ENCODE data around the gene TMEM121.
"Not testable (repeated sequence)": the region's sequence is repeated elsewhere in the genome, so short reads cannot be mapped to it uniquely, and the experiment has no call there.

The TMEM121 gene

DNA sequence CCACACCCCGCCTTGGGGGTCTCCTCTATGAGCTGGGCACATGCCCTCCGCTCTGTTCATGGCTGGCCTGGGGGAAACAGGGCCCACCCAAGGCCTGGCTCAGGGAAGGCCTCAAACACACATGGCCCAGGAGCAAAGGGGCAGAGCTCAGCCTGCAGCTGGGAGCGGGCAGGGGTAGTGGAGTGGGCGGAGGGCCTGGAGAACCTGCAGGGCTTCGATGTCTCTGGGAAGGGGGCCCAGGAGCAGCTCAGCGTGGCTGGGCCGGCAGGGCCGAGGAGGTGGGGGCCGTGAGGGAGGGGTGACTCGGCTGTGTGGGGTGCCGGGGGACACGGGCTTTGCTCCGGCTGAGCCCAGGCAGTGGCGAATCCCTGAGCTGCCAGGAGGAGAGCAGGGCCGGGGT, 47.5 kb downstream of the TMEM121 start:
- not testable (repeated sequence) for H3K27me3 Mint-ChIP-seq; ATAC-seq (replicated peaks); H3K36me3 Mint-ChIP-seq (ENCODE audit: insufficient read depth); H3K9me3 Mint-ChIP-seq; H3K4me3 Mint-ChIP-seq; H3K4me1 Mint-ChIP-seq (ENCODE audit: low read depth in 2 of 2); DNase-seq; H3K27ac Mint-ChIP-seq

GRCh38 chr14:105574411-105574810, 48.0 kb downstream of the TMEM121 start:
- ATAC-seq (replicated peaks); H3K36me3 Mint-ChIP-seq (ENCODE audit: insufficient read depth); H3K27ac Mint-ChIP-seq; H3K9me3 Mint-ChIP-seq; DNase-seq; H3K4me3 Mint-ChIP-seq; H3K27me3 Mint-ChIP-seq; H3K4me1 Mint-ChIP-seq (ENCODE audit: low read depth in 2 of 2): not testable (repeated sequence)

DNA sequence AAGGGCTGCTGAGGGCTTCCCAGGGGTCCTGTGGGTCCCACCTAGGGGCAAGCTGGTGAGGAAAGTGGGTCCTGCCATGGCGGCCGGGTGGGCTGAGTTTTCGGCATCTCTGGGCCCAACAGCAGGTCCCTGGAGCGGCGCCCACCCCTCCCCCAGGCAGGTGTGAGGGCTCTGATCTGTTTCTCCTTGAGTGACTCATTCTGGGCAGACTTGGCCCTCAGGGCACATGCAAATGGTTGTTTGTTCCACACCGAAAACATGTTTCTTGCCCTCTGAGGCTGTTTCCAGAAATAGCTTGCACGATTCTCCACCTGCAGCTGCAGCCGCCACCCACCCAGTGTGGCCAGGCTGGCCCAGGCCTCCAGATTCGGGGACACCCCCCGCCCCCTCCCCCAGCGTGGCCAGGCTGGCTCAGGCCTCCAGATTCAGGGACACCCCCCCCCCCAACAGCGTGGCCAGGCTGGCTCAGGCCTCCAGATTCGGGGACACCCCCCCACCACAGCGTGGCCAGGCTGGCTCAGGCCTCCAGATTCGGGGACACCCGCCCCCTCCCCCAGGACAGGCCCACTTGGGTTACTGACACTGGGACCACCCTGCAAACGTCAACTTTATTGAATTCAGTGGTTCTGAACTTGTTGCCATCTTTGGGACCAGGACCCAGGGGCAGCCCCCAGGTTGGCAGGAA, 48.8 kb downstream of the TMEM121 start:
- DNase-seq; H3K4me1 Mint-ChIP-seq (ENCODE audit: low read depth in 2 of 2); H3K9me3 Mint-ChIP-seq; H3K27ac Mint-ChIP-seq; H3K36me3 Mint-ChIP-seq (ENCODE audit: insufficient read depth); H3K4me3 Mint-ChIP-seq; H3K27me3 Mint-ChIP-seq: not testable (repeated sequence)
- ATAC-seq (replicated peaks) = peak; percentile 44

DNA sequence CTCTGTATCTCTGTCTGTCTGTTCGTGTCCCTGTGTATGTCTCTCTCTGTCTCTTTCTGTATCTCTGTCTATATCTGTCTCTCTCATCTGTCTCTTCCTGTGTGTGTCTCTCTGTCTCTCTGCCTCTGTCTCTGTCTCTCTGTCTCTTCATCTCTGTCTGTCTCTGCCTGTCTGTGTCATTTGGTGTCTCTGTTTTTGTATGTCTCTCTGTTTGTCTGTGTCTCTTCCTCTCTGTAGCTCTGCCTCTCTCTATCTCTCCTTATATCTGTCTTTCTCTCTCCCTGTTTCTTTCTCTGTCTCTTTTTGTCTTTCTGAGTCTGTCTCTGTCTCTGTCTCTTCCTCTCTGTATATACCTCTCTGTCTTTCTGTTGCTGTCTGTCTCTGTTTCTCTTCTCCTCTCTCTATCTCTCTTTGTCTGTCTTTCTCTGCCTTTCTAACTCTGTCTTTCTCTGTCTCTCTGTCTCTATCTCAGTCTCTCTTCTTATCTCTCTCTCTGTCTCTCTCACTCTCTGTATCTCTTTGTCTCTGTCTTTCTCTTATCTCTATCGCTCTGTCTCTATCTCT, 50.2 kb downstream of the TMEM121 start:
- H3K27me3 Mint-ChIP-seq = peaks cover 8 to 10% of the 10 kb centered on the region in 2 donors
- H3K4me1 Mint-ChIP-seq (ENCODE audit: low read depth in 2 of 2) = no peaks in the 10 kb centered on the region
- H3K36me3 Mint-ChIP-seq (ENCODE audit: insufficient read depth) = no peaks in the 10 kb centered on the region
- H3K27ac Mint-ChIP-seq = no peak overlapping the region
- DNase-seq (no peak), ATAC-seq (replicated peaks) (no peak)
- H3K4me3 Mint-ChIP-seq = no peak overlapping the region
- H3K9me3 Mint-ChIP-seq = no peaks in the 10 kb centered on the region

DNA sequence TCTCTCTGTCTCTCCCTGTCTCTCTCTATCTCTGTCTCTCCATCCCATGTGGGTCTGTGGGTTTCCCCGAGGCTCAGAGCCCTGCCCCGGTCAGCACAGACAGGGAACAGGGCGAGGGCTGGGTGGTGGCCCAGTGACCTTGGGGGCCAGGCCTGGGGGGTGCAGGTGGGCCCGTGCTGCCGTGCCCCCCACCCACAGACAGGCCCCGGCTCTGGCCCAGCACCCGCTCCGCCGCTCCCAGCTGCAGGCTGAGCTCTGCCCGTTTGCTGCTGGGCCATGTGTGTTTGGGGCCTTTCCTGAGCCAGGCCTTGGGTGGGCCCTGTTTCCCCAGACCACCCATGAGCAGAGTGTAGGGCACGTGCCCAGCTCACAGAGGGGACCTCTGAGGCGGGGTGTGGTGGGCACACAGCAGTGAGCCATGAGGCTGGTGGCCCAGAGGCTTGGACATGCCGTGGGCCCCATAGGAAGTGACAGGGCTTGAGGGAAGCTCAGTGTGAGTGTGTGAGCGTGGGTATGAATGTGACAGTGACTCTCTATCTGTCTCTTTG, 51.0 kb downstream of the TMEM121 start:
- ATAC-seq (replicated peaks) (no peak), DNase-seq (no peak)
- H3K4me3 Mint-ChIP-seq = no peak overlapping the region
- H3K27me3 Mint-ChIP-seq = peaks cover 8 to 10% of the 10 kb centered on the region in 2 donors
- H3K4me1 Mint-ChIP-seq (ENCODE audit: low read depth in 2 of 2) = no peaks in the 10 kb centered on the region
- no peak overlapping the region for H3K27ac Mint-ChIP-seq
- H3K9me3 Mint-ChIP-seq = no peaks in the 10 kb centered on the region
- no peaks in the 10 kb centered on the region for H3K36me3 Mint-ChIP-seq (ENCODE audit: insufficient read depth)

DNA sequence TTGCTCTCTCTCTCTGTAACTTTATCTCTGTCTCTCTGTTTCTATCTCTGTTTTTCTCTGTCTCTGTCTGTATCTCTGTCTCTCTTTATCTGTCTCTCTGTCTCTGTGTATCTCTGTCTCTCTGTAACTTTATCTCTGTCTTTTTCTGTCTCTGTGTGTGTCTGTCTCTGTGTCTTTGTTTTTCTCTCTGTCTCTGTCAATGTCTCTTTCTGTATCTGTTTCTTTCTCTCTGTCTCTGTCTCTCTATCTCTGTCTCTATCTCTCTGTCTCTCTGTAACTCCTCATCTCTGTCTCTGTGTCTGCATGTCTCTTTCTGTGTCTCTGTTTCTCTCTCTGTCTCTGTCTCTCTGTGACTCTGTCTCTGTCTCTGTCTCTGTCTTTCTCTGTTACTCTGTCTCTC, 51.7 kb downstream of the TMEM121 start:
- Mint-ChIP-seq H3K27me3 (peaks cover 8 to 10% of the 10 kb centered on the region in 2 donors), H3K9me3 (no peaks in the 10 kb centered on the region), H3K36me3 (ENCODE audit: insufficient read depth) (no peaks in the 10 kb centered on the region), H3K27ac (peak overlapping the region in 1 of 2 donors; percentile 6), H3K4me1 (ENCODE audit: low read depth in 2 of 2) (no peaks in the 10 kb centered on the region), H3K4me3 (no peak overlapping the region)
- ATAC-seq (replicated peaks) (no peak), DNase-seq (no peak)

DNA sequence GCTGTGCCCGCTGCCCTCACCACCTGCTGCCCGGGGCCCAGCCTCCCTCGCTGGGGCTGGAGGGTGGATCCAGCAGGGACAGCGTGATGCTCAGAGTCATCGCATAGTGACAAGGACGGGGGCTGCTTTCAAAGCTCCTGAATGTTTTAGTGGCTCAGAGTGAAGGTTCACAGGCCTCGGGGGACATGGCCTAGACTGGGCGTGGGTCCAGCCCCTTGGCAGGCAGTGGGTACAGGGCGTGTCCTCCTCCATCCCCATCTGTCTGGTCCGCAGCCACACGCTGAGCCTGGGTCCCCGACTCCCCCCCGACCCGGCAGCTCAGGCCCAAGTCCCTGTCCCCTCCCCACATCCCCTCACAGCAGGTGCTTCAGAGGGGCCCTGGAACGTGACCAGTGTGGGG, 52.8 kb downstream of the TMEM121 start:
- H3K27me3 Mint-ChIP-seq; H3K36me3 Mint-ChIP-seq (ENCODE audit: insufficient read depth); H3K9me3 Mint-ChIP-seq; H3K27ac Mint-ChIP-seq; ATAC-seq (replicated peaks); H3K4me1 Mint-ChIP-seq (ENCODE audit: low read depth in 2 of 2); H3K4me3 Mint-ChIP-seq; DNase-seq: not testable (repeated sequence)
